CD4-positive, alpha-beta T cell (primary cell): ENCODE measurements around the gene SLITRK3. TPM values are rescaled to one million over a fixed set of nuclear protein-coding genes. Genes with fewer than 3 reads are reported as not detected.

ENCODE experiments used
- ATAC-seq: fragments of 200-7000 bp; cut with Tn5 transposase; one replicate; pipeline ENCODE4 v1.10.0; 2022; ENCODE audit warnings: mild to moderate bottlenecking; ENCODE audit not compliant: poor library complexity
- CTCF ChIA-PET: fragments of 350-600 bp; sonication (Branson Sonifier 250); formaldehyde crosslinking; loops from one replicate; lab custom pipeline; 2021; ENCODE audit warnings: antibody characterized with exemption, inconsistent platforms; lab: Charles Lee
- POLR2A ChIA-PET: fragments of 350-600 bp; sonication (Branson Sonifier 250); formaldehyde crosslinking; loops from one replicate; lab custom pipeline; 2021; ENCODE audit warnings: antibody characterized with exemption, inconsistent platforms; lab: Charles Lee
- DNase-seq, 14 experiments: peaks; one replicate each; pipeline ENCODE4 v3.0.0-alpha.2; 2013 to 2020; ENCODE audit warnings: mixed read lengths in 2 of 14
- H3K27ac ChIP-seq, 2 donors: one replicate each; pipeline versions ENCODE4 v1.5.1 to v1.7.0; 2013; ENCODE audit warnings: low read length in 2 of 2, low read depth in 1 of 2, mild to moderate bottlenecking in 1 of 2
- H3K27me3 ChIP-seq, 2 experiments: 1 replicate in 1 of 2; 2 replicates in 1 of 2; pipeline versions ENCODE4 v1.6.1 to v1.7.0; 2013; ENCODE audit warnings: low read length in 2 of 2, control low read depth in 1 of 2, mild to moderate bottlenecking in 1 of 2, moderate library complexity in 1 of 2; ENCODE audit not compliant: insufficient read depth in 2 of 2, control insufficient read depth in 1 of 2
- H3K36me3 ChIP-seq: one replicate; pipeline ENCODE4 v1.6.1; 2013; ENCODE audit warnings: low read length, control low read depth; ENCODE audit not compliant: insufficient read depth
- H3K4me1 ChIP-seq: one replicate; pipeline ENCODE4 v1.6.1; 2013; ENCODE audit warnings: low read length, control low read depth; ENCODE audit not compliant: insufficient read depth
- H3K4me3 ChIP-seq: one replicate; pipeline ENCODE4 v1.5.1; 2013; ENCODE audit warnings: mild to moderate bottlenecking, low read length, moderate library complexity
- H3K9me3 ChIP-seq, 2 experiments: 1 replicate in 1 of 2; 2 replicates in 1 of 2; pipeline versions ENCODE4 v1.6.1 to v1.7.0; 2013; ENCODE audit warnings: low read length in 2 of 2, mild to moderate bottlenecking in 2 of 2, control low read depth in 1 of 2, moderate library complexity in 1 of 2; ENCODE audit not compliant: control insufficient read depth in 1 of 2, insufficient read depth in 1 of 2
- H3K27ac Mint-ChIP-seq: one replicate; pipeline ENCODE4 v1.8.0; 2020; ENCODE audit warnings: mixed read lengths
- H3K27me3 Mint-ChIP-seq: one replicate; pipeline ENCODE4 v1.8.0; 2021; ENCODE audit warnings: mixed read lengths
- H3K36me3 Mint-ChIP-seq: one replicate; pipeline ENCODE4 v1.8.0; 2021; ENCODE audit warnings: low read depth, mixed read lengths
- H3K4me1 Mint-ChIP-seq: one replicate; pipeline ENCODE4 v1.8.0; 2021; ENCODE audit warnings: low read depth, mixed read lengths
- H3K4me3 Mint-ChIP-seq: one replicate; pipeline ENCODE4 v1.8.0; 2020; ENCODE audit warnings: mild to moderate bottlenecking, mixed read lengths
- H3K9me3 Mint-ChIP-seq: one replicate; pipeline ENCODE4 v1.8.0; 2020; ENCODE audit warnings: mixed read lengths
- CTCF ChIP-seq: fragments of 200-600 bp; IDR thresholded peaks from one replicate; pipeline ENCODE4 v1.8.0; 2022; ENCODE audit warnings: antibody characterized with exemption, mild to moderate bottlenecking
- intact Hi-C, 2 experiments: fragments of 100-400 bp; cut with DNase I in 1 of 2; cut with micrococcal nuclease in 1 of 2; formaldehyde crosslinking; loops; one replicate each; pipeline versions ENCODE4 v1.15.1 to v1.9.0; 2023 to 2025; cut with DNase I, micrococcal nuclease
- polyA plus RNA-seq, 2 donors: library from polyadenylated mRNA; unstranded; fragments of 120-200 nt; gene quantifications; one replicate each; pipeline ENCODE4 v1.2.1, GENCODE V29; 2013
- total RNA-seq, 174 experiments: library from RNA in 2 of 174; stranded (reverse) in 2 of 174; gene quantifications; one replicate each; pipeline ENCODE4 v1.2.3 and lab custom pipeline; 2021 to 2026

The SLITRK3 gene
- total RNA-seq (not detected), total RNA-seq (lab: John Stamatoyannopoulos, UW) (0 to 0.20 (median 0) reads per million in 172 experiments)
- not detected for polyA plus RNA-seq (2013, experiment 1 of 2)
- 0.01 TPM for polyA plus RNA-seq (2013, experiment 2 of 2)

- H3K4me1 ChIP-seq = peaks cover 3% of the 10 kb centered on the region
- no peaks in the 10 kb centered on the region for H3K36me3 Mint-ChIP-seq
- no peak within 1 kb of the TSS for H3K4me3 ChIP-seq
- H3K27me3 ChIP-seq = peaks cover 44 to 47% of the 10 kb centered on the region in 2 experiments
- peak within 1 kb of the TSS; percentile 21 for H3K4me3 Mint-ChIP-seq
- no peak for TF ChIP-seq CTCF
- peaks cover 68% of the 10 kb centered on the region for H3K27me3 Mint-ChIP-seq
- POLR2A ChIA-PET = no interaction called here
- no peak for ATAC-seq
- intact Hi-C loops = no loop called here
- H3K27ac ChIP-seq = no peak within 1 kb of the TSS
- CTCF ChIA-PET = no interaction called here
- H3K27ac Mint-ChIP-seq = no peak within 1 kb of the TSS
- peaks cover 0 to 28% of the 10 kb centered on the region in 2 experiments for H3K9me3 ChIP-seq
- peaks cover 2% of the 10 kb centered on the region for H3K9me3 Mint-ChIP-seq
- H3K36me3 ChIP-seq = no peaks in the 10 kb centered on the region
- DNase-seq = no peak
- H3K4me1 Mint-ChIP-seq = peaks cover 30% of the 10 kb centered on the region
These were observed at the start of gene SLITRK3 for GRCh38 chr3:165195640-165196576. Gene SLITRK3 (minus strand): TSS chr3:165196384. CDS start chr3:165190830, 5,554 bp downstream.

- no peaks in the 10 kb centered on the region for H3K4me1 Mint-ChIP-seq
- intact Hi-C loops = no loop called here
- no peak overlapping the region for H3K4me3 ChIP-seq
- H3K27me3 Mint-ChIP-seq = no peaks in the 10 kb centered on the region
- no peaks in the 10 kb centered on the region for H3K27me3 ChIP-seq
- H3K27ac Mint-ChIP-seq = no peak overlapping the region
- DNase-seq = no peak
- POLR2A ChIA-PET = no interaction called here
- H3K9me3 ChIP-seq = no peaks in the 10 kb centered on the region
- H3K4me3 Mint-ChIP-seq = no peak overlapping the region
- H3K9me3 Mint-ChIP-seq = peaks cover 9% of the 10 kb centered on the region
- CTCF ChIA-PET = no interaction called here
- no peak for TF ChIP-seq CTCF
- H3K4me1 ChIP-seq = no peaks in the 10 kb centered on the region
- no peaks in the 10 kb centered on the region for H3K36me3 ChIP-seq
- no peak for ATAC-seq
- no peak overlapping the region for H3K27ac ChIP-seq
- H3K36me3 Mint-ChIP-seq = no peaks in the 10 kb centered on the region
These were observed 47.4 kb upstream of the SLITRK3 start for GRCh38 chr3:165243597-165243996.

GRCh38 chr3:165233501-165234195 is 37.5 kb upstream of the SLITRK3 start:
- H3K4me3 ChIP-seq = no peak overlapping the region
- ChIA-PET POLR2A (no interaction called here), CTCF (no interaction called here)
- H3K4me1 ChIP-seq = no peaks in the 10 kb centered on the region
- no peak for TF ChIP-seq CTCF
- no peaks in the 10 kb centered on the region for H3K36me3 Mint-ChIP-seq
- no peak overlapping the region for H3K27ac ChIP-seq
- H3K4me3 Mint-ChIP-seq = no peak overlapping the region
- no peaks in the 10 kb centered on the region for H3K27me3 ChIP-seq
- no peaks in the 10 kb centered on the region for H3K9me3 ChIP-seq
- H3K36me3 ChIP-seq = no peaks in the 10 kb centered on the region
- intact Hi-C loops = no loop called here
- DNase-seq = no peak
- H3K9me3 Mint-ChIP-seq = no peaks in the 10 kb centered on the region
- no peaks in the 10 kb centered on the region for H3K27me3 Mint-ChIP-seq
- H3K4me1 Mint-ChIP-seq = no peaks in the 10 kb centered on the region
- ATAC-seq = no peak
- H3K27ac Mint-ChIP-seq = no peak overlapping the region
